Measurements from ENCODE around the gene TSR3.

Gene TSR3

DNA sequence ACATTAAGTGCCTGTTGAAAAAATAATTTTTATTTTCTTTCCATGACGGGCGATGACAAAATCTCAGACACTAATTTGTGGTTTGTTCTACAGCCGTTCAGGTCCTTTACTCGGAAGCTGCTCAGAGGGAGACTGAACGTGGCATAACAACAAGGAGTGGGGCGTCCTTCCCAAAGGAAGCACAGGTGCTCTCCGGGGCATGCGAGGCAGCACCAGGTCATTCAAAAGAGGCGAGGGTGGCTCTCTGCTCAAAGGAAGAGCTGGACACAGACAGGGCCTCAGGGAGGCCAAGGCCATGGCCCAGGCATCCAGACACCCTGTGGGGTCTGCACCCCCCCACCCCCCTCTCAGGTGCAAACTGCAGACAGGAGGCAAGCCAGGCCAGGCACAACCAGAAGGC is 46.7 kb upstream of the TSR3 start:
- peaks cover 4% of the 10 kb centered on the region; the same call in 1 of the 2 replicates for H3K79me2 ChIP-seq (ENCODE audit: insufficient read depth, low read length)
- DNase-seq, result no peak
- H3K9ac ChIP-seq (ENCODE audit: low read depth, low read length), result no peak overlapping the region
- TF ChIP-seq, protein P1, sequence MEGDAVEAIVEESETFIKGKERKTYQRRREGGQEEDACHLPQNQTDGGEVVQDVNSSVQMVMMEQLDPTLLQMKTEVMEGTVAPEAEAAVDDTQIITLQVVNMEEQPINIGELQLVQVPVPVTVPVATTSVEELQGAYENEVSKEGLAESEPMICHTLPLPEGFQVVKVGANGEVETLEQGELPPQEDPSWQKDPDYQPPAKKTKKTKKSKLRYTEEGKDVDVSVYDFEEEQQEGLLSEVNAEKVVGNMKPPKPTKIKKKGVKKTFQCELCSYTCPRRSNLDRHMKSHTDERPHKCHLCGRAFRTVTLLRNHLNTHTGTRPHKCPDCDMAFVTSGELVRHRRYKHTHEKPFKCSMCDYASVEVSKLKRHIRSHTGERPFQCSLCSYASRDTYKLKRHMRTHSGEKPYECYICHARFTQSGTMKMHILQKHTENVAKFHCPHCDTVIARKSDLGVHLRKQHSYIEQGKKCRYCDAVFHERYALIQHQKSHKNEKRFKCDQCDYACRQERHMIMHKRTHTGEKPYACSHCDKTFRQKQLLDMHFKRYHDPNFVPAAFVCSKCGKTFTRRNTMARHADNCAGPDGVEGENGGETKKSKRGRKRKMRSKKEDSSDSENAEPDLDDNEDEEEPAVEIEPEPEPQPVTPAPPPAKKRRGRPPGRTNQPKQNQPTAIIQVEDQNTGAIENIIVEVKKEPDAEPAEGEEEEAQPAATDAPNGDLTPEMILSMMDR (IDR thresholded peaks at IDR 0.05; ENCODE audit: borderline replicate concordance, extremely low read depth, low read length, poor library complexity, severe bottlenecking), result no peak
- TF ChIP-seq EZH2 (IDR thresholded peaks at IDR 0.05; ENCODE audit: borderline replicate concordance, low read depth, low read length, severe bottlenecking), result no peak
- no peak overlapping the region for H3K27ac ChIP-seq (ENCODE audit: low read length)
- no peak overlapping the region for H3K4me2 ChIP-seq (ENCODE audit: insufficient read depth, low read length)
- no peak overlapping the region for H2AFZ ChIP-seq (ENCODE audit: low read depth, low read length)
- no peaks in the 10 kb centered on the region for H3K4me1 ChIP-seq (ENCODE audit: insufficient read depth, low read length)
- no peak for ATAC-seq (ENCODE audit: insufficient read depth, low read depth)
- peaks cover 8% of the 10 kb centered on the region for H4K20me1 ChIP-seq (ENCODE audit: insufficient read depth, low read length)
- H3K4me3 ChIP-seq (ENCODE audit: low read depth in 1 of 2, low read length in 2 of 2), result no peak overlapping the region
- H3K36me3 ChIP-seq (ENCODE audit: insufficient read depth, low read length), result peaks cover 53% of the 10 kb centered on the region
- no peaks in the 10 kb centered on the region for H3K9me3 ChIP-seq (ENCODE audit: insufficient read depth, low read length, severe bottlenecking)
- H3K27me3 ChIP-seq (ENCODE audit: insufficient read depth, low read length, poor library complexity), result no peaks in the 10 kb centered on the region

DNA sequence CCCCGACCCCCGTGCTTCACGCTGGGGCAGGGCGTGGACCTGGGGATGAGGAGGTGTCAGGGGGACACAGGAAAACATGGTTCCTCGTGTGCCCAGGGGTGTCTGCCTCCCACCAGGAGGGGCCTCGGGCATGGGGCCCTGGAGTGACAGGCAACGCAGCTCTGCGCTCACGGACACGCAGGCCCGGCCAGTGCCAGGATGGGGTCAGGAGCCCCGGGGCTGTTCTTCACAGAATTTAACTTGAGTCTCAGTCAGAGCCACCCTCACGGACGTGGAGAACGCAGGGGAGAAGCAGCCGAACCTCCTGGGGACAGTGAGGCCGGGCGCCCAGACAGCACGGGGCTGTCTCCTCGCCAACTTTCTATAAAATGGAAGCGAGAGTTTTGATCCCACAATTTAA is 46.1 kb upstream of the TSR3 start:
- peaks cover 3% of the 10 kb centered on the region; the same call in 1 of the 2 replicates for H4K20me1 ChIP-seq (ENCODE audit: insufficient read depth, low read length)
- ATAC-seq (ENCODE audit: insufficient read depth, low read depth) (no peak), DNase-seq (no peak)
- no peak overlapping the region for H3K27ac ChIP-seq (ENCODE audit: low read length)
- no peaks in the 10 kb centered on the region for H3K79me2 ChIP-seq (ENCODE audit: insufficient read depth, low read length)
- no peak overlapping the region for H3K4me2 ChIP-seq (ENCODE audit: insufficient read depth, low read length)
- H3K4me1 ChIP-seq (ENCODE audit: insufficient read depth, low read length), result no peaks in the 10 kb centered on the region
- no peak overlapping the region for H2AFZ ChIP-seq (ENCODE audit: low read depth, low read length)
- no peak overlapping the region for H3K4me3 ChIP-seq (ENCODE audit: low read depth in 1 of 2, low read length in 2 of 2)
- H3K36me3 ChIP-seq (ENCODE audit: insufficient read depth, low read length), result peaks cover 52% of the 10 kb centered on the region
- no peak overlapping the region for H3K9ac ChIP-seq (ENCODE audit: low read depth, low read length)
- TF ChIP-seq, protein P1 (IDR thresholded peaks at IDR 0.05; ENCODE audit: borderline replicate concordance, extremely low read depth, low read length, poor library complexity, severe bottlenecking), result no peak
- TF ChIP-seq EZH2 (IDR thresholded peaks at IDR 0.05; ENCODE audit: borderline replicate concordance, low read depth, low read length, severe bottlenecking), result no peak
- H3K9me3 ChIP-seq (ENCODE audit: insufficient read depth, low read length, severe bottlenecking), result no peaks in the 10 kb centered on the region
- no peaks in the 10 kb centered on the region for H3K27me3 ChIP-seq (ENCODE audit: insufficient read depth, low read length, poor library complexity)

DNA sequence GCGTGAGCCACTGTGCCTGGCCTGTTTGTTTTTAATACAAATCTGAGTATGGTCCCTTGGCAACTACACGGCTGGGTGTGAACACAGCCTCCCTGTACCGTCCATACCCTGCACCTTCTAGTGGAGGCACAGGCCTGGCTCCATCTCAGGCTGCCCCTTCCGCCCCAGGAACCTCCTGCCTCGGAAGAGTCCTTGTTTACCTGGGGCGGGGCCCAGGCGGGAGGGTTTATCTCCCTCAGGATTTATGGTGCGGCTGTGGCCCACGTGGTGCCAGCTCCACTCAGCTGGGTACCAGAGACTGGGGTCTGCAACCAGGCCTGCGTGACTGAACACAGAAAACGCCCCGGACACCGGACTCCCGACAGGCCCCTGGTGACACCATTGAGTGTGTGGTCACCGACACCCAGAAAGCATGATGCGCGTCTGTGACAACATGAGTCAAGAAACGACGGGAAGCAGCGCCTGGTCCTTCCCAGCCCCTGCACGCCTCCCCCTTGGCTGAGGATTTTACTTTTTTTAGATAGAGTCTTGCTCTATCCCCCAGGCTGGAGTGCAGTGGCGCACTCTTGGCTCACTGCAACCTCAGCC is 43.9 kb upstream of the TSR3 start:
- H2AFZ ChIP-seq (ENCODE audit: low read depth, low read length), result no peak overlapping the region
- no peak for DNase-seq
- no peaks in the 10 kb centered on the region for H3K27me3 ChIP-seq (ENCODE audit: insufficient read depth, low read length, poor library complexity)
- H3K79me2 ChIP-seq (ENCODE audit: insufficient read depth, low read length), result no peaks in the 10 kb centered on the region
- H4K20me1 ChIP-seq (ENCODE audit: insufficient read depth, low read length), result peaks cover 3% of the 10 kb centered on the region; the same call in 1 of the 2 replicates
- H3K9ac ChIP-seq (ENCODE audit: low read depth, low read length), result no peak overlapping the region
- TF ChIP-seq EZH2 (IDR thresholded peaks at IDR 0.05; ENCODE audit: borderline replicate concordance, low read depth, low read length, severe bottlenecking), result no peak
- TF ChIP-seq, protein P1 (IDR thresholded peaks at IDR 0.05; ENCODE audit: borderline replicate concordance, extremely low read depth, low read length, poor library complexity, severe bottlenecking), result no peak
- no peak overlapping the region for H3K4me2 ChIP-seq (ENCODE audit: insufficient read depth, low read length)
- no peaks in the 10 kb centered on the region for H3K9me3 ChIP-seq (ENCODE audit: insufficient read depth, low read length, severe bottlenecking)
- 0 out of 2 replicates have a peak, but pooled peaks cover 3% of the 10 kb centered on the region for H3K4me1 ChIP-seq (ENCODE audit: insufficient read depth, low read length)
- H3K4me3 ChIP-seq (ENCODE audit: low read depth in 1 of 2, low read length in 2 of 2), result no peak overlapping the region
- ATAC-seq (ENCODE audit: insufficient read depth, low read depth), result no peak
- no peak overlapping the region for H3K27ac ChIP-seq (ENCODE audit: low read length)
- H3K36me3 ChIP-seq (ENCODE audit: insufficient read depth, low read length), result peaks cover 46% of the 10 kb centered on the region

All from DND-41 (cell line).